SHP77 (cell line): ENCODE measurements around the gene SEC62.

ENCODE experiments used
- DNase-seq, 2 experiments: peaks; one replicate each; lab custom pipeline; 2025; lab: John Stamatoyannopoulos, UW

The SEC62 gene

DNA sequence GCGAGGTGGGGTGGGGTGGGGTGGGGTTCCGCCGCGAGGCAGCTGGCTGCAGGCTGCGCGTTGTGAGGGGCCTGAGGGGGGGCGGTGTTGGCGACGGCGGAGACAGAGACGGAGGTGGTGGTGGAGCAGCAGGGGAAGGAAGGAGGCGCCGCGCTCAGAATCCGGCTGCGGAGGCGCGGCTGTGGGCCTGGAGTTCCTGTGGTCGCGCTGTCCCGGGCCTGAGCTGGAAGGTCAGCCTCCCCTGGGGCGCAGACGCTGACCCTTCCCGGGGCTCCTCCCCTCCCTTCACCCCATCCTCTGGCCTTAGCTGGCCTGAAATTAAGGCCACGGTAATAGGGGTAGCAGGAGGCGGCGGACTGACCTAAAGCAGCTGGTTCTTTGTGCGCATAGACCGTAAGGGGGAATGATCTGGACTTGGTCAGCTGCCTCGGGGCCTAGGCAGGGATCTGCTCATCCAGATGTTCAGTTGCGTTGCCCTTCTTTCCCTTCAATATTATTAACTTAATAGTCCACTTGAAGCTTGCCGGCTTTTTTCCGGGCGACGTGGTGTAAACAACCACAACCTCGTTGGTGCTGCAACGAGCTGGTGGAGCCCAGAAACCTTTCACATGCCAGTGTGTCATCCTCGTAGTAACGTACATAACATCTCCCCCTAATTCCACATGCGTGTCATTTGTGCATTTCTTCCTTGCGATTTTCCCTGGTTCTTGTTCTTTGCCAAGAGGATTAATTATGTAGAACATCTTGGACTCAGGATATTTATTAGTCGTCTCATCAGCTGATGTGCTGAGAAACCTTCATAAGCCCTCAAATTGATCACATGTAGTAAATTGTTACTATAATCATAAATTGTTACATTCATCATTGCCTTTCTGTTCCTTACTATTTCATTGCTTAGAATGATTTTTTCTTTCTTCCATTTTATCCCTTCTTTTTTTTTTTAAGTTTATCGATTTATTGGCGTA lies 626 bp downstream of the SEC62 start:
- DNase-seq = no peak

DNA sequence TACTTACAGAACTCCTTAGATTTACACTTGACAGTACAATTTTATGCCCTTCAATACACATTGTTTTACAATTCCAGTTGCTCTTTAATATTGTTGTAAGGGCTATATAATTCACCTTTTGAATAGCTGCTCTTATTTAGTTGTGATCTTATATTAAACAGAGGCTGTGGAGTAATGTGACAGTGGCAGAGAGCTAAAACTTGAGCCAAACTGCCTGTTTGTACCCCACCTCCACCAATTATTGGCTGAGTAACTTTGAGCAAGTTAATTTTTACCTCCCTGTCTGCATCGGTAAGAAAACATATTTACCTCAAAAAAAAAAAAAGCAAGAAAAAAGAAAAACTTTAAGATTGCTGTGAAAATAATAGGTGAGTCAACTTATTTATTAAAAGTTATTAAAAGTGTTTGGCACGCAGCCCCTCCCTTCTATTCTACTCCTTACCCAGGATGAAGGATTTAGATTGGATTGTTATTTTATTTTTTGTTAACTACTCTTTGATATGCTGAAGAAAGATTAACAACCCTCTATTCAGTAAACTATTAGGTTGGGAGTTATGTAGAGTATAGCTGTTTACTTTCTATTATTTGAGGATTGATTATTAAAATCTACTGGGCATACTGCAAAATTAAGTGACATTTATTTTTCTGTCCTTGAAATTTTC lies 1.7 kb downstream of the SEC62 start:
- DNase-seq = no peak

DNA sequence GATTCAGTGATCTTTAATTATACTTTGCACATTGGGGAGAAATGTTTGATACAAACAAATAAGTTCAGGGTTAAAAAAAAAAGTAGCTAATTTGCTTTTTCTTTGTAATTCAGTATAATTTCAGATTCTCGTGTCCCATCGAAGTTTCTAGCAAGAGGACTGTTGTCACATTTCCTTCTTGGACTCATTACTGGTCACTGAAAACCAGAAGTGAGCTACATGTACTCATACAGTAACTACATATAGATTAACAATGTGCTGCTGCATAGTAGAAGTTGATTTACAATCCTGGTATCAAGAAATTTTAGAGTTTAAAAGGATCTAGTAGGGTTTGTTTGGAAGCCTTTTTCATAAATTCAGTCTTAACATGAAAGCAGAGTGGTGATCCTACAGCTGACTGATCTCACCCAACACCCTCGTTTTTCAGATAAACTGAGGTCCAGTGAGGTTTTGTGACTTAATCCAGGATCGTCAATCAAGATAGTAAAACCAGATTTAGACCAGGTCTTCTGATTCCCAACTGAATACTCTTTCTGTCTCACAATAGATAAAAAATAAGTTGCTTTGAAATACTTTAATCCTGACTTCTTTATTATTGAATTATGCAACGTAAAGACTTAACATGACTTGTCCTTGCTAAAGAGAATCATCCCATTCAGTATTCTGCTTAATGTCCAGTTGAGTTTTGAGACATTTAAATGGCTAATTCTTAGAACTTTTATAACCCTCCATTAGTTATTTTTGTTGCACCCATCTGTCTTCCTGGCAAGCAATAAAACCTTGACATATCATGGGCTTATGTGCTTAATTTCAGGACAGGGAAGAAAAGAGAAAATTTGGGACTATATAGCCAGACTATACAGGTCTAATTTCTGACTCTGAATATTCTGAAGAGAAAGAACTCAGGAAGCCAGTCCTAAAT lies 2.8 kb downstream of the SEC62 start:
- DNase-seq = no peak

DNA sequence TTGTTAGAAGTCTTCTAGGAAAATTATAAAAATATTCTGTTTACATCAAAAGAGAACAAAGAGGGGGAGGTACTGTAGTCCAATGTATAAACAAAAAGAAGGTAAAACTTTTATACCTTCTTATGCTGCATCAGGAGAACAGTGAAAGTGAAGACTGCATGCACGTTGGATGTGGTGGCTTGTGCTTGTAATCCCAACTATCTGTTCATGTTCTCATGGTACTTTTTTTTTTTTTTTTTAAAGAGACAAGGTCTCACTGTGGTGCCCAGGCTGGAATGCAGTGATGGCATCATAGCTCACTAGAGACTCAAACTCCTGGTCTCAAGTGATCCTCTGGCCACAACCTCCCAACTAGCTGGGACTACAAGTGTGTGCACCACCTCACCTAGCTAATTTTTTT lies 4.2 kb downstream of the SEC62 start:
- DNase-seq = no peak

- no peak for DNase-seq
Observed at GRCh38 chr3:169971522-169971921, 4.9 kb downstream of the SEC62 start.

- no peak for DNase-seq
Observed at GRCh38 chr3:169980055-169980454, 13.4 kb downstream of the SEC62 start.

DNA sequence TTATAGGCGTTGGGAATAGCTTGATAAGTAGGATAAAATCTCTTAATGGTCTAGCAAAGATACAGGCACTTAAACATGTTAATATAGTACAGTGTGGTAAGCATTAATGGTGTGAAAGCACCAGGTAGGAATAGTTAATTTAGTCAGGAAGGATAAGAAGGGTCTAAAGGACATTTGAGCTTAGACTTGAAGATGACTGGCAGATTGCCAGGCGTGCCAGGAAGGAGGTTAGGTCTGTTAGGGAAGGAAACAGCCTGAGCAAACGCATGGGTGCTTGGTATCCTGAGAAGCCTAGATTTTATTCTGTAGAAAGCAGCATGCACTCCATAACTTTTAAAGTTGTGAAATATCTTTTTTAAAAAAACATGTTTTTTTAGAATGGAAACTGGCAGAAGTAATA lies 17.7 kb downstream of the SEC62 start:
- DNase-seq = no peak

DNA sequence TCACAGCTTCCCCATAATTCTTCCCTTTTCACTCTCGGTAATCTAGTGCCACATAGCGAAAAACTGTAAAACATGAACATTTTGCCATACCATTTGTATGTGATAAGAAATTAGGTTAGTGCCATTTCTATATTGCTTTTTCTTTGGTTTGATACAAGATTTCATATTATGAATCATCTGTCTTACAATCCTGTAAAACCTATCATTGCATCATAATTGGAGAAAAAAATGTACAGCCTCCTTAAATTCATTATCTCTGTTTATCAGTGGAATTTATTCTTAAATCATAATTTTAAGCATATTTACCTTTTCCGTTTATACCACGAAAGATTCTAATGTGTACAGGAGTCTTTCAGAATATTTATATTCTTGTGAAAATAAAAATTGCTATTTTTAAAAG lies 23.8 kb downstream of the SEC62 start:
- DNase-seq = no peak

GRCh38 chr3:169992156-169992555 lies 25.5 kb downstream of the SEC62 start:
- no peak for DNase-seq

DNA sequence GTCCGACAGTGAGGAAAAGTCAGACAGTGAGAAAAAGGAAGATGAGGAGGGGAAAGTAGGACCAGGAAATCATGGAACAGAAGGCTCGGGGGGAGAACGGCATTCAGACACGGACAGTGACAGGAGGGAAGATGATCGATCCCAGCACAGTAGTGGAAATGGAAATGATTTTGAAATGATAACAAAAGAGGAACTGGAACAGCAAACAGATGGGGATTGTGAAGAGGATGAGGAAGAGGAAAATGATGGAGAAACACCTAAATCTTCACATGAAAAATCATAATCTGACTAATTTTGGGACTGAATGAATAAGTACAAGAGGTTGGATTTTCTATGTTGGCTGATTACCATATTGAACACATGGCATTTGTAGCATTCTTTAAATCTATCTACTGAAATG lies 26.2 kb downstream of the SEC62 start:
- no peak for DNase-seq

DNA sequence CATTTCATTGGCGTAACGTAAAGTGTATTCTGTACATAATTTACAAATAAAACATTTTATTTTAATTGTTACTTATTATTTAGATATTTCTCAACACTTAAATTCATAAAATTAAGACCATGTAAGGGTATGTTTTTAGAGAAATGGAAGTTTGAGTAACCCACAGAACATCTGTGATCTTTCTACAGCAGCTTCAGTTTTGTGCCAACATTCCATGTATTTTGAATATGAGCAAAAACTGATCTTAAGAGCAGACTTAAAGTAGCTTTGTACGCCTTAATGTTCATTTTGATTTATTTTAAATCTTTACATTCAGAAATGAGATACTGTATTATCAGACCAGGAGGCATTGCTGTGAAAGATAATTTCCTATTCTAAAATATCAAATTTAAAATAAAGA lies 27.2 kb downstream of the SEC62 start:
- DNase-seq = no peak

- DNase-seq = no peak
Observed at GRCh38 chr3:169996063-169996462, 29.5 kb downstream of the SEC62 start.

GRCh38 chr3:169998668-169999131 lies 32.1 kb downstream of the SEC62 start:
- DNase-seq = no peak

DNA sequence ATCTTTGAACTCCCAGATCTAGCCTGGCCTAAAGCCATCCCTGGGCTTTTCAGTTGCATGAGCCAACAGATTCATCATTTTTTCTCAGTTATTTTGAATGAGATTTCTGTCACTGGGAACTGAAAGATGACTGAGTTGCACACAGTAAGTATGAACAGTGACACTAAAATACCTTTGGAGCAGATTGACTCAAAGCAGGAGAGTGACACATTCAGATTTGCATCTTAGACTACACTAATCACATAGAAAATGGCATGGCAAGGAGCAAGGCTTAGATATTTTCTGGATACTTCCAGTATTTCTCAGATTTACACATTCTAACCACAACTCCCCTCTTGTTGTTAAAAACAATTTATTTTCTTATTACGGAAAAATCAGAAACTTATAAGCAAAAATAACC lies 32.8 kb downstream of the SEC62 start:
- no peak for DNase-seq

GRCh38 chr3:170000051-170000450 lies 33.4 kb downstream of the SEC62 start:
- no peak for DNase-seq

GRCh38 chr3:170002231-170002630 lies 35.6 kb downstream of the SEC62 start:
- no peak for DNase-seq

DNA sequence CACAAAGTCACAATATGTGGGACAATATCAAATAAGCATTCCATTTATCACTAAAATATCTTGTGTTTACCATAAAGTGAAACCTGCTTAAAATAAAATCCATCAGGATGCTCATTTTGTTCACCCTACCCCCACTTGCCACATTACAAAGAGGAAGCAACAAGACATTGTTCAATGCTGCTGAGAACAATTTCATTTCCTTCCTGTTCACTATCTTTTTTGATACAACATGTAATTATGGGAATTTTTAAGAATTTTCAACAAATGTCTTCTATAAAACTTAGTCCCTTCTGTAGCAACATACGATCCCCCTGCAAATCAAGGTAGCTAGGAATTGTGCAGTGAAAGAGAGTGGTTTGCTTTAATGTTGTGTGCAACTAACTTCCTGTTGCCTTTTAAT lies 36.3 kb downstream of the SEC62 start:
- no peak for DNase-seq

DNA sequence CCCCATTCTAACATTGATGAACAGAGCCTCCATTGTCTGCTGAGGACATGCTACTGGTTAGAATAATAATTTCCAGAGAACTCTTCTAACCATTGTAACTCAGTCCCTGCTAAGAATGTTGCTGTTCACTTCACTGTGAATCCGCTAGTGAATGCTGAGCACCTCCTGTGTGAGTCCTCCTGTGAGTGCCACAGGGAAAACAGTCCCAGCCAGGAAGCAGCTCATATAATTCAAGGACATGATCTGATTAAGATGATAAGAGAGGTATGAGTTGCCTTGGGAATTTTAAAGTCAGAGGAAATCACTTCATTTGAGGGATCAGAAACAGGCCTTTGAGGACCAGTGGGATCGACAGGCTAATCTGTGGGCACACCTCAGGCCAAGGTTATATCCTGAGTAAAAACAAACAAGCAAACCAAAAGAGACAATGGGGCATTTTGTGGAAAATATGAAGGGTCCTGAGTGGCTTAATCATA lies 37.3 kb downstream of the SEC62 start:
- DNase-seq = no peak

DNA sequence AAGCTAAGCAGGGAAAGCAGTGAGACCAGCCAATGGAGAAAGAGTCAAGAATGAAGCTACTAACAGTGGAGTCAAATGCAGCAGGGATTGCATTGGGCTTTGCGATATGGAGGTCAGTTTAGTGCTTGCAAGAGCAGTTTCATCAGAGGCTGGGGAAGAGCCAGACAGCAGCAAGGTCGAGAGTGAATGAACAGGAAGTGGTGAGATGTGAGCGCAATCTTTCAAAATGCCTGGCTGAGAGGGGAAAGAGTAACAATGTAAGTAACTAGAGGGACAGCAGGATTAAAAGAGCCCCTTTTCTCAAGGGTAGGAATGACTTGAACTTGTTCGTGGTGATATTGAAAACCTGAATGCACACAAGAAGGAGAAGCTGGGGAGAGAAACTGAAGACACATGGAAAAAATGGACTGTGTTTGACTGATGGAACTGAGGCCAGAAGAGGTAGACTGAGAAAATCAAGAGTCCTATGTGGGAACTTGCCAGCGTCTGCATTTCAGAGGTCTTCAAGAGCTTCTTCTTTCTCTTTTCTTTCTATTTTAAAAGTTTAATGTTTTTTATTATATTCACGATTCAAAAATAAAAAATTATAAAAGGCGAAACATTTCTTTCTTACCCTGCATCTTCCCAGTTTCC lies 40.5 kb downstream of the SEC62 start:
- no peak for DNase-seq

GRCh38 chr3:170010498-170010897 lies 43.9 kb downstream of the SEC62 start:
- DNase-seq = no peak

DNA sequence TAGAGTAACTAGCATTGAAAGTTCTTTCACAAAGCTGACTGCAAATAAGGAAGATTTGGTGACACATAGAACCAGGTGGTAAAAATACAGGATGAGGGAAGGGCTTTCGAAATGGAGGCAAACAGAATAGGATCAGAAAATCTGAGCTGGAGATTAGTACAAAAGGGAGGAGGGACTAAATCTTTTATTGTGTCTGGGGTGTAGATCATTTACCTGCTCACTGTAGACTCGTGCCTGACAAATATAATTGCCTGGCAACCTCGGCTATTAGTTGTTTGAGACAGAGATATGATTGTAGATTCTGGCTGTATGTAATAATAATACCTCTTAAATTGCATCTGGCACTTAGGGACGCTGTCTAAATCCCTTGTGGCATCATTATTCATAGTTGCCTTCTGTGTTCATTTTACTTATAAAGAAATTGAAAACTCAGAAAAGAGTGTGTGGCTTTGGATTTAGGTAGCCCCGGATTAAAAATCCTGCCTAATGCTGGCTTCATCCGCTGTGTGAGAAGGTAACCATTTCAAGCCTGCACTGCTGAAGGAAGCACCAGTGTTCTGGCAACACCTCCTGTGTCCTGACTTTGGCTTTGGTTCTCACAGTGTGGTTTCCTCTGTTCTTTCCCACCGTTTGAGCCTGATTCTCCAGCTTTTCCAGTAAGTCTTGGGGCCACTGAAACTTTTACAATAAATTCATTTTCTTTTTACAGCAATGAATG lies 46.2 kb downstream of the SEC62 start:
- DNase-seq = no peak
